ENCODE results near the gene TFDP2.

DNA sequence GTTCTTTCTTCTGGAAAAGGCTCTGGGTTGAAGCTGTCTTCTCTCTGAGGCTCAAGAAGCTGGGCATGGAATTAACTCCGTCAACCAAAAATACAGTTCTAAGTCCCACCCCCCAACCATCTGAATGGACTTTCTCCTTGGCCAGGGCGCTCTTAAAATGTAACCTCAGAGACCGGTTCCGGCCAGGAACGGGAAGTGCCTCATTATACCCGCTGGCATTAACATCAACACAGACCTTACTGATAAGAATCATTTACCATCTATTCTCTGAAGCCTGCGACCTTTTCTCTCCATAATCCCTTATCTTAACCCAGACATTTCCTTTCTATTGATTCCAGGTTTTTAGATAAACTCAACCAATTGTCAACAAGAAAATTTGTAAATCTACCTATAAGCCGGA is 208.3 kb downstream of the TFDP2 start:
- TF ChIP-seq, protein P1, sequence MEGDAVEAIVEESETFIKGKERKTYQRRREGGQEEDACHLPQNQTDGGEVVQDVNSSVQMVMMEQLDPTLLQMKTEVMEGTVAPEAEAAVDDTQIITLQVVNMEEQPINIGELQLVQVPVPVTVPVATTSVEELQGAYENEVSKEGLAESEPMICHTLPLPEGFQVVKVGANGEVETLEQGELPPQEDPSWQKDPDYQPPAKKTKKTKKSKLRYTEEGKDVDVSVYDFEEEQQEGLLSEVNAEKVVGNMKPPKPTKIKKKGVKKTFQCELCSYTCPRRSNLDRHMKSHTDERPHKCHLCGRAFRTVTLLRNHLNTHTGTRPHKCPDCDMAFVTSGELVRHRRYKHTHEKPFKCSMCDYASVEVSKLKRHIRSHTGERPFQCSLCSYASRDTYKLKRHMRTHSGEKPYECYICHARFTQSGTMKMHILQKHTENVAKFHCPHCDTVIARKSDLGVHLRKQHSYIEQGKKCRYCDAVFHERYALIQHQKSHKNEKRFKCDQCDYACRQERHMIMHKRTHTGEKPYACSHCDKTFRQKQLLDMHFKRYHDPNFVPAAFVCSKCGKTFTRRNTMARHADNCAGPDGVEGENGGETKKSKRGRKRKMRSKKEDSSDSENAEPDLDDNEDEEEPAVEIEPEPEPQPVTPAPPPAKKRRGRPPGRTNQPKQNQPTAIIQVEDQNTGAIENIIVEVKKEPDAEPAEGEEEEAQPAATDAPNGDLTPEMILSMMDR (IDR thresholded peaks at IDR 0.05), result no peak
- TF ChIP-seq, protein P2, sequence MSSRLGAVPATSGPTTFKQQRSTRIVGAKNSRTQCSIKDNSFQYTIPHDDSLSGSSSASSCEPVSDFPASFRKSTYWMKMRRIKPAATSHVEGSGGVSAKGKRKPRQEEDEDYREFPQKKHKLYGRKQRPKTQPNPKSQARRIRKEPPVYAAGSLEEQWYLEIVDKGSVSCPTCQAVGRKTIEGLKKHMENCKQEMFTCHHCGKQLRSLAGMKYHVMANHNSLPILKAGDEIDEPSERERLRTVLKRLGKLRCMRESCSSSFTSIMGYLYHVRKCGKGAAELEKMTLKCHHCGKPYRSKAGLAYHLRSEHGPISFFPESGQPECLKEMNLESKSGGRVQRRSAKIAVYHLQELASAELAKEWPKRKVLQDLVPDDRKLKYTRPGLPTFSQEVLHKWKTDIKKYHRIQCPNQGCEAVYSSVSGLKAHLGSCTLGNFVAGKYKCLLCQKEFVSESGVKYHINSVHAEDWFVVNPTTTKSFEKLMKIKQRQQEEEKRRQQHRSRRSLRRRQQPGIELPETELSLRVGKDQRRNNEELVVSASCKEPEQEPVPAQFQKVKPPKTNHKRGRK (CRISPR knock-in tag; IDR thresholded peaks at IDR 0.05; ENCODE audit: borderline replicate concordance), result no peak
- no peak for TF ChIP-seq ZNF219 (CRISPR knock-in tag; IDR thresholded peaks at IDR 0.05; ENCODE audit: borderline replicate concordance)
- TF ChIP-seq, protein P3, sequence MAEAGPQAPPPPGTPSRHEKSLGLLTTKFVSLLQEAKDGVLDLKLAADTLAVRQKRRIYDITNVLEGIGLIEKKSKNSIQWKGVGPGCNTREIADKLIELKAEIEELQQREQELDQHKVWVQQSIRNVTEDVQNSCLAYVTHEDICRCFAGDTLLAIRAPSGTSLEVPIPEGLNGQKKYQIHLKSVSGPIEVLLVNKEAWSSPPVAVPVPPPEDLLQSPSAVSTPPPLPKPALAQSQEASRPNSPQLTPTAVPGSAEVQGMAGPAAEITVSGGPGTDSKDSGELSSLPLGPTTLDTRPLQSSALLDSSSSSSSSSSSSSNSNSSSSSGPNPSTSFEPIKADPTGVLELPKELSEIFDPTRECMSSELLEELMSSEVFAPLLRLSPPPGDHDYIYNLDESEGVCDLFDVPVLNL (CRISPR knock-in tag; IDR thresholded peaks at IDR 0.05; ENCODE audit: borderline replicate concordance, low read depth), result no peak
- no peak for TF ChIP-seq SOX15 (CRISPR knock-in tag; IDR thresholded peaks at IDR 0.05)
- TF ChIP-seq NFE2L1 (CRISPR knock-in tag; IDR thresholded peaks at IDR 0.05), result no peak
- no peak for TF ChIP-seq RELA (CRISPR knock-in tag; IDR thresholded peaks at IDR 0.05; ENCODE audit: borderline replicate concordance)
- TF ChIP-seq, protein P4, sequence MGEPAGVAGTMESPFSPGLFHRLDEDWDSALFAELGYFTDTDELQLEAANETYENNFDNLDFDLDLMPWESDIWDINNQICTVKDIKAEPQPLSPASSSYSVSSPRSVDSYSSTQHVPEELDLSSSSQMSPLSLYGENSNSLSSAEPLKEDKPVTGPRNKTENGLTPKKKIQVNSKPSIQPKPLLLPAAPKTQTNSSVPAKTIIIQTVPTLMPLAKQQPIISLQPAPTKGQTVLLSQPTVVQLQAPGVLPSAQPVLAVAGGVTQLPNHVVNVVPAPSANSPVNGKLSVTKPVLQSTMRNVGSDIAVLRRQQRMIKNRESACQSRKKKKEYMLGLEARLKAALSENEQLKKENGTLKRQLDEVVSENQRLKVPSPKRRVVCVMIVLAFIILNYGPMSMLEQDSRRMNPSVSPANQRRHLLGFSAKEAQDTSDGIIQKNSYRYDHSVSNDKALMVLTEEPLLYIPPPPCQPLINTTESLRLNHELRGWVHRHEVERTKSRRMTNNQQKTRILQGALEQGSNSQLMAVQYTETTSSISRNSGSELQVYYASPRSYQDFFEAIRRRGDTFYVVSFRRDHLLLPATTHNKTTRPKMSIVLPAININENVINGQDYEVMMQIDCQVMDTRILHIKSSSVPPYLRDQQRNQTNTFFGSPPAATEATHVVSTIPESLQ (CRISPR knock-in tag; IDR thresholded peaks at IDR 0.05), result no peak
- TF ChIP-seq, protein P5, sequence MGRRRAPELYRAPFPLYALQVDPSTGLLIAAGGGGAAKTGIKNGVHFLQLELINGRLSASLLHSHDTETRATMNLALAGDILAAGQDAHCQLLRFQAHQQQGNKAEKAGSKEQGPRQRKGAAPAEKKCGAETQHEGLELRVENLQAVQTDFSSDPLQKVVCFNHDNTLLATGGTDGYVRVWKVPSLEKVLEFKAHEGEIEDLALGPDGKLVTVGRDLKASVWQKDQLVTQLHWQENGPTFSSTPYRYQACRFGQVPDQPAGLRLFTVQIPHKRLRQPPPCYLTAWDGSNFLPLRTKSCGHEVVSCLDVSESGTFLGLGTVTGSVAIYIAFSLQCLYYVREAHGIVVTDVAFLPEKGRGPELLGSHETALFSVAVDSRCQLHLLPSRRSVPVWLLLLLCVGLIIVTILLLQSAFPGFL (CRISPR knock-in tag; IDR thresholded peaks at IDR 0.05; ENCODE audit: borderline replicate concordance), result no peak

Data from WTC11 (cell line).